ENCODE results near the gene PRR35. TPM values are rescaled to one million over a fixed set of nuclear protein-coding genes. Genes with fewer than 3 reads are reported as not detected.

The PRR35 gene
- polyA plus RNA-seq, 1 donor from 2014 or later: not detected

GRCh38 chr16:548586-548985 is 11.6 kb upstream of the PRR35 start:
- Histone ChIP-seq H2AFZ (ENCODE audit: low read depth, low read length) (no peak overlapping the region), H3K36me3 (ENCODE audit: insufficient read depth, low read length) (no peaks in the 10 kb centered on the region), H3K9me3 (ENCODE audit: low read length) (no peaks in the 10 kb centered on the region), H3K4me3 (ENCODE audit: low read length) (no peak overlapping the region), H3K4me2 (ENCODE audit: low read length) (no peak overlapping the region), H3K79me2 (replicated peaks; ENCODE audit: insufficient read depth, low read length) (no peaks in the 10 kb centered on the region), H3K9me2 (ENCODE audit: insufficient read depth, low read length) (no peaks in the 10 kb centered on the region), H3F3A (ENCODE audit: insufficient read depth, low read length, poor library complexity, severe bottlenecking) (no peaks in the 10 kb centered on the region), H3K27me3 (ENCODE audit: insufficient read depth, low read depth, low read length) (no peaks in the 10 kb centered on the region), H3K9ac (ENCODE audit: low read length) (no peak overlapping the region), H4K20me1 (ENCODE audit: insufficient read depth) (no peaks in the 10 kb centered on the region), H3K27ac (ENCODE audit: low read length) (no peak overlapping the region)
- TF ChIP-seq MXI1 (conservative IDR thresholded peaks at IDR 0.05; ENCODE audit: poor library complexity, severe bottlenecking): no peak
- no peak for TF ChIP-seq RAD21 (conservative IDR thresholded peaks at IDR 0.05)
- no peak for TF ChIP-seq POLR2AphosphoS5 (IDR thresholded peaks at IDR 0.05)
- no peak for TF ChIP-seq EZH2 (IDR thresholded peaks at IDR 0.05; ENCODE audit: borderline replicate concordance, insufficient read depth, low read length, poor library complexity, severe bottlenecking)
- no peak for TF ChIP-seq CTCF (IDR thresholded peaks at IDR 0.05; ENCODE audit: poor library complexity, severe bottlenecking)
- no peak for TF ChIP-seq SMC3 (conservative IDR thresholded peaks at IDR 0.05; ENCODE audit: poor library complexity)
- no peak for TF ChIP-seq EP300 (conservative IDR thresholded peaks at IDR 0.05; ENCODE audit: poor library complexity, severe bottlenecking)
- no peak for TF ChIP-seq TAF1 (IDR thresholded peaks at IDR 0.05; ENCODE audit: low read depth)
- no peak for TF ChIP-seq REST (IDR thresholded peaks at IDR 0.05; ENCODE audit: borderline replicate concordance)

- H3K36me3 ChIP-seq (ENCODE audit: insufficient read depth, low read length): no peaks in the 10 kb centered on the region
- H3K9me3 ChIP-seq (ENCODE audit: low read length): no peaks in the 10 kb centered on the region
- no peak overlapping the region for H3K4me3 ChIP-seq (ENCODE audit: low read length)
- H3K4me2 ChIP-seq (ENCODE audit: low read length): no peak overlapping the region
- TF ChIP-seq REST (IDR thresholded peaks at IDR 0.05; ENCODE audit: borderline replicate concordance) (no peak), MXI1 (conservative IDR thresholded peaks at IDR 0.05; ENCODE audit: poor library complexity, severe bottlenecking) (no peak), CTCF (IDR thresholded peaks at IDR 0.05; ENCODE audit: poor library complexity, severe bottlenecking) (no peak), POLR2AphosphoS5 (IDR thresholded peaks at IDR 0.05) (no peak), EP300 (conservative IDR thresholded peaks at IDR 0.05; ENCODE audit: poor library complexity, severe bottlenecking) (no peak), TAF1 (IDR thresholded peaks at IDR 0.05; ENCODE audit: low read depth) (no peak), RAD21 (conservative IDR thresholded peaks at IDR 0.05) (no peak), SMC3 (conservative IDR thresholded peaks at IDR 0.05; ENCODE audit: poor library complexity) (no peak), EZH2 (IDR thresholded peaks at IDR 0.05; ENCODE audit: borderline replicate concordance, insufficient read depth, low read length, poor library complexity, severe bottlenecking) (no peak)
- H2AFZ ChIP-seq (ENCODE audit: low read depth, low read length): no peak overlapping the region
- H3F3A ChIP-seq (ENCODE audit: insufficient read depth, low read length, poor library complexity, severe bottlenecking): no peaks in the 10 kb centered on the region
- no peaks in the 10 kb centered on the region for H4K20me1 ChIP-seq (ENCODE audit: insufficient read depth)
- H3K9ac ChIP-seq (ENCODE audit: low read length): no peak overlapping the region
- no peaks in the 10 kb centered on the region for H3K27me3 ChIP-seq (ENCODE audit: insufficient read depth, low read depth, low read length)
- no peak overlapping the region for H3K27ac ChIP-seq (ENCODE audit: low read length)
- no peaks in the 10 kb centered on the region for H3K79me2 ChIP-seq (replicated peaks; ENCODE audit: insufficient read depth, low read length)
- H3K9me2 ChIP-seq (ENCODE audit: insufficient read depth, low read length): no peaks in the 10 kb centered on the region
Observed at GRCh38 chr16:549544-550263, 10.5 kb upstream of the PRR35 start.
